Panc1 (cell line): ENCODE data around the gene RIOX2. TPM values are rescaled to one million over a fixed set of nuclear protein-coding genes. Genes with fewer than 3 reads are reported as not detected.

Source experiments
- ATAC-seq: fragments of 200-7000 bp; cut with Tn5 transposase; 2 replicates; pipeline ENCODE4 v1.9.1; 2020; ENCODE audit warnings: mild to moderate bottlenecking, moderate library complexity
- BruUV-seq: library from RNA; stranded (reverse); fragments of 400-500 nt; replicated peaks from 2 replicates; lab custom pipeline; 2021; lab: Mats Ljungman, UMichigan
- CTCF ChIA-PET: fragments of 300-600 bp; sonication (Branson Sonifier 250); formaldehyde crosslinking; loops from one replicate; lab custom pipeline; 2022; ENCODE audit warnings: antibody characterized with exemption; lab: Charles Lee
- POLR2A ChIA-PET: fragments of 300-600 bp; sonication (Branson Sonifier 250); formaldehyde crosslinking; loops from one replicate; lab custom pipeline; 2022; ENCODE audit warnings: antibody characterized with exemption; lab: Charles Lee
- DNase-seq: peaks from one replicate; pipeline ENCODE4 v3.0.0-alpha.2; 2010; ENCODE audit warnings: low read depth, low spot score
- H3K27ac ChIP-seq: 2 replicates; pipeline ENCODE4 v1.5.1; 2011; ENCODE audit warnings: mild to moderate bottlenecking, low read length, inconsistent platforms
- H3K27me3 ChIP-seq: fragments of 200-500 bp; sonication (Bioruptor generic); 2 replicates; pipeline ENCODE4 v1.6.0; 2014; ENCODE audit warnings: low read length, inconsistent platforms; ENCODE audit not compliant: control insufficient read depth, insufficient read depth
- H3K36me3 ChIP-seq: fragments of 200-500 bp; sonication (Bioruptor generic); 2 replicates; pipeline ENCODE4 v1.5.1; 2014; ENCODE audit warnings: inconsistent platforms, mild to moderate bottlenecking, low read length, moderate library complexity; ENCODE audit not compliant: control insufficient read depth, insufficient read depth
- H3K4me1 ChIP-seq: 2 replicates; pipeline ENCODE4 v1.5.1; 2011; ENCODE audit warnings: inconsistent platforms, mild to moderate bottlenecking, low read length, moderate library complexity; ENCODE audit not compliant: control insufficient read depth, insufficient read depth
- H3K4me3 ChIP-seq, 2 experiments: 2 replicates each; pipeline ENCODE4 v1.5.1; 2011 to 2012; ENCODE audit warnings: low read depth in 2 of 2, low read length in 2 of 2, mild to moderate bottlenecking in 2 of 2, inconsistent platforms in 1 of 2, moderate library complexity in 1 of 2
- H3K9me3 ChIP-seq: fragments of 200-500 bp; sonication (Bioruptor generic); 2 replicates; pipeline ENCODE4 v1.5.1; 2014; ENCODE audit warnings: low read depth, mild to moderate bottlenecking, inconsistent platforms, low read length, moderate library complexity; ENCODE audit not compliant: control insufficient read depth, insufficient read depth
- POLR2AphosphoS5 ChIP-seq: IDR thresholded peaks from 2 replicates; pipeline ENCODE4 v1.6.1; 2012; ENCODE audit warnings: mild to moderate bottlenecking, low read depth, low read length, moderate library complexity
- SIN3A ChIP-seq: IDR thresholded peaks from 2 replicates; pipeline ENCODE4 v1.6.1; 2012; ENCODE audit warnings: low read depth, mild to moderate bottlenecking, low read length, moderate library complexity, borderline replicate concordance; ENCODE audit not compliant: insufficient read depth
- TCF7L2 ChIP-seq: IDR thresholded peaks from 2 replicates; pipeline ENCODE4 v1.6.1; 2011; ENCODE audit warnings: mild to moderate bottlenecking, low read depth, low read length, inconsistent platforms
- in situ Hi-C: cut with HindIII; loops from 2 replicates; pipeline ENCODE4 v1.10.0; 2016; ENCODE audit warnings: low sequenced_read_pairs, low pct_unique_long_range_greater_than_20kb
- intact Hi-C: fragments of 100-400 bp; cut with micrococcal nuclease; formaldehyde crosslinking; loops from one replicate; pipeline ENCODE4 v1.10.0; 2022; ENCODE audit not compliant: unreplicated experiment
- total RNA-seq: library from RNA; stranded (reverse); gene quantifications from one replicate; pipeline ENCODE4 v1.2.1, GENCODE V29; 2021; ENCODE audit not compliant: unreplicated experiment
- TF ChIP-seq, protein P1 (sequence below), 2 experiments: IDR thresholded peaks; 2 replicates each; pipeline ENCODE4 v1.6.1; 2011 to 2012; ENCODE audit warnings: low read depth in 2 of 2, control low read depth in 1 of 2, low read length in 1 of 2, mild to moderate bottlenecking in 1 of 2, moderate library complexity in 1 of 2; ENCODE audit not compliant: insufficient read depth in 1 of 2
- TF ChIP-seq, protein P2 (sequence below): fragments of 450-650 bp; IDR thresholded peaks from 2 replicates; pipeline ENCODE4 v1.5.1; 2017; ENCODE audit warnings: mild to moderate bottlenecking

The RIOX2 gene
- total RNA-seq, 1 experiment from 2014 or later = 44.1 TPM

DNA sequence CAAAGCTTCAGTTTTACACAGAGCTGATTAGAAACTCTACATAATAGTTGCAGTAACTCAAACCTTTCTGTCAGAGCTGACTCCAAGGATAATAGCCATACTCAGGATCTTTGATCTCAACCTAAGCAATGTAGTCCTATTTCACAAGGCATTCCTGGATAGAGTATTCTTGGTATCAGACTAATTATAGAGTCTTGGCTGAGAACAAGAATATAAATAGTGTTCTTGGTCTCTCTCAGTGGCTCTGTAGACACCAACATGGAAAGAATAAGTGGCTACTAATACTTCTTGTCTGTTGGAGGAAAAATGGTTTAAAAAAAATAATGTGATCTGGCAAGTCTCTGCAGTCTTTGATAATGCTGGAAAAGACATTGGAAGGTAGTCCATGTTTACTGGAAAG lies 55.7 kb downstream of the RIOX2 start:
- DNase-seq = no peak
- Histone ChIP-seq H3K36me3 (0 out of 2 replicates have a peak, but pooled peaks cover 3% of the 10 kb centered on the region), H3K4me3 (no peak overlapping the region), H3K27me3 (no peaks in the 10 kb centered on the region), H3K9me3 (no peaks in the 10 kb centered on the region), H3K27ac (no peak overlapping the region), H3K4me1 (peaks cover 15% of the 10 kb centered on the region; the same call in 1 of the 2 replicates)
- intact Hi-C loops = loop anchor here (10.0 kb wide), 1 partner anchor 92 kb away; the partner anchor contains the start of gene CRYBG3
- CTCF ChIA-PET = interaction anchor here (0.5 kb wide), 1 partner anchor 95 kb away, joined by 3 read pairs; no protein-coding TSS in a partner anchor
- BruUV-seq = no TSS peak
- in situ Hi-C loops = no loop called here
- no peak for ATAC-seq
- POLR2A ChIA-PET = no interaction called here
- TF ChIP-seq, protein P1, sequence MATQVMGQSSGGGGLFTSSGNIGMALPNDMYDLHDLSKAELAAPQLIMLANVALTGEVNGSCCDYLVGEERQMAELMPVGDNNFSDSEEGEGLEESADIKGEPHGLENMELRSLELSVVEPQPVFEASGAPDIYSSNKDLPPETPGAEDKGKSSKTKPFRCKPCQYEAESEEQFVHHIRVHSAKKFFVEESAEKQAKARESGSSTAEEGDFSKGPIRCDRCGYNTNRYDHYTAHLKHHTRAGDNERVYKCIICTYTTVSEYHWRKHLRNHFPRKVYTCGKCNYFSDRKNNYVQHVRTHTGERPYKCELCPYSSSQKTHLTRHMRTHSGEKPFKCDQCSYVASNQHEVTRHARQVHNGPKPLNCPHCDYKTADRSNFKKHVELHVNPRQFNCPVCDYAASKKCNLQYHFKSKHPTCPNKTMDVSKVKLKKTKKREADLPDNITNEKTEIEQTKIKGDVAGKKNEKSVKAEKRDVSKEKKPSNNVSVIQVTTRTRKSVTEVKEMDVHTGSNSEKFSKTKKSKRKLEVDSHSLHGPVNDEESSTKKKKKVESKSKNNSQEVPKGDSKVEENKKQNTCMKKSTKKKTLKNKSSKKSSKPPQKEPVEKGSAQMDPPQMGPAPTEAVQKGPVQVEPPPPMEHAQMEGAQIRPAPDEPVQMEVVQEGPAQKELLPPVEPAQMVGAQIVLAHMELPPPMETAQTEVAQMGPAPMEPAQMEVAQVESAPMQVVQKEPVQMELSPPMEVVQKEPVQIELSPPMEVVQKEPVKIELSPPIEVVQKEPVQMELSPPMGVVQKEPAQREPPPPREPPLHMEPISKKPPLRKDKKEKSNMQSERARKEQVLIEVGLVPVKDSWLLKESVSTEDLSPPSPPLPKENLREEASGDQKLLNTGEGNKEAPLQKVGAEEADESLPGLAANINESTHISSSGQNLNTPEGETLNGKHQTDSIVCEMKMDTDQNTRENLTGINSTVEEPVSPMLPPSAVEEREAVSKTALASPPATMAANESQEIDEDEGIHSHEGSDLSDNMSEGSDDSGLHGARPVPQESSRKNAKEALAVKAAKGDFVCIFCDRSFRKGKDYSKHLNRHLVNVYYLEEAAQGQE (IDR thresholded peaks at IDR 0.05; ENCODE audit: insufficient read depth in 1 of 2, low read depth in 2 of 2, low read length in 1 of 2) = no peak
- TF ChIP-seq TCF7L2 (no peak), SIN3A (no peak), POLR2AphosphoS5 (no peak)
- TF ChIP-seq, protein P2, sequence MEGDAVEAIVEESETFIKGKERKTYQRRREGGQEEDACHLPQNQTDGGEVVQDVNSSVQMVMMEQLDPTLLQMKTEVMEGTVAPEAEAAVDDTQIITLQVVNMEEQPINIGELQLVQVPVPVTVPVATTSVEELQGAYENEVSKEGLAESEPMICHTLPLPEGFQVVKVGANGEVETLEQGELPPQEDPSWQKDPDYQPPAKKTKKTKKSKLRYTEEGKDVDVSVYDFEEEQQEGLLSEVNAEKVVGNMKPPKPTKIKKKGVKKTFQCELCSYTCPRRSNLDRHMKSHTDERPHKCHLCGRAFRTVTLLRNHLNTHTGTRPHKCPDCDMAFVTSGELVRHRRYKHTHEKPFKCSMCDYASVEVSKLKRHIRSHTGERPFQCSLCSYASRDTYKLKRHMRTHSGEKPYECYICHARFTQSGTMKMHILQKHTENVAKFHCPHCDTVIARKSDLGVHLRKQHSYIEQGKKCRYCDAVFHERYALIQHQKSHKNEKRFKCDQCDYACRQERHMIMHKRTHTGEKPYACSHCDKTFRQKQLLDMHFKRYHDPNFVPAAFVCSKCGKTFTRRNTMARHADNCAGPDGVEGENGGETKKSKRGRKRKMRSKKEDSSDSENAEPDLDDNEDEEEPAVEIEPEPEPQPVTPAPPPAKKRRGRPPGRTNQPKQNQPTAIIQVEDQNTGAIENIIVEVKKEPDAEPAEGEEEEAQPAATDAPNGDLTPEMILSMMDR = no peak

DNA sequence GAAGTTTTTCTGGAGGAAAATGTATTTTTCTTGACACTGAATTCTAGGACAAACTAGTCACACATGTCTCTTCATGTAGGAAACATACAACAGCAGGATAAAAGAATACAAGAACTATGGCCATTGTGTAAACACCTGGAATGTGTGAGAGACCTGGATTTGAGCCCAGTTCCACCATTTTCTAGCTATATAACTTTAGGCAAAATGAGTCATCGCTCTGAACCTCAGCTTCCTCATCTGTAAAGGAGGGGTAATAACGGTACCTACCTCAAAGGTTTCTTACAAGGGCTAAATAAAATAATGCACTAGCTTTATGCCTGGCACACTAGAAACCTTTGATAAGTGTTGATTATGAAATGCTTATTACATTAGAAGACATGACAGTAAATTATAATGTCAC lies 57.8 kb downstream of the RIOX2 start:
- in situ Hi-C loops = no loop called here
- Histone ChIP-seq H3K4me3 (no peak overlapping the region), H3K4me1 (peaks cover 17% of the 10 kb centered on the region; the same call in 1 of the 2 replicates), H3K27me3 (no peaks in the 10 kb centered on the region), H3K36me3 (0 out of 2 replicates have a peak, but pooled peaks cover 3% of the 10 kb centered on the region), H3K9me3 (no peaks in the 10 kb centered on the region), H3K27ac (no peak overlapping the region)
- intact Hi-C loops = loop anchor here (10.0 kb wide), 1 partner anchor 90 kb away; the partner anchor contains the start of gene CRYBG3
- CTCF ChIA-PET = no interaction called here
- no TSS peak for BruUV-seq
- POLR2A ChIA-PET = interaction anchor here (0.6 kb wide), 1 partner anchor 65 kb away, joined by 3 read pairs; no protein-coding TSS in a partner anchor
- DNase-seq (no peak), ATAC-seq (peak; percentile 71; the same call in 1 of the 2 replicates)
- TF ChIP-seq TCF7L2 (no peak), SIN3A (no peak), POLR2AphosphoS5 (no peak)
- TF ChIP-seq, protein P1 (IDR thresholded peaks at IDR 0.05; ENCODE audit: insufficient read depth in 1 of 2, low read depth in 2 of 2, low read length in 1 of 2) = no peak
- TF ChIP-seq, protein P2 = no peak
